Fibroblast of peridontal ligament (primary cell): Measurements from ENCODE around the gene RELA.
"Not testable (repeated sequence)": the region's sequence is repeated elsewhere in the genome, so short reads cannot be mapped to it uniquely, and the experiment has no call there.

ENCODE experiments used
- DNase-seq: peaks from one replicate; pipeline ENCODE4 v3.0.0-alpha.2; 2010; ENCODE audit errors: extremely low read depth

The RELA gene

GRCh38 chr11:65662799-65663638 is at the start of gene RELA:
TSS of gene RELA (minus strand) at chr11:65662916. CDS start at chr11:65662832, 84 bp downstream.
- DNase-seq = peak; percentile 92

DNA sequence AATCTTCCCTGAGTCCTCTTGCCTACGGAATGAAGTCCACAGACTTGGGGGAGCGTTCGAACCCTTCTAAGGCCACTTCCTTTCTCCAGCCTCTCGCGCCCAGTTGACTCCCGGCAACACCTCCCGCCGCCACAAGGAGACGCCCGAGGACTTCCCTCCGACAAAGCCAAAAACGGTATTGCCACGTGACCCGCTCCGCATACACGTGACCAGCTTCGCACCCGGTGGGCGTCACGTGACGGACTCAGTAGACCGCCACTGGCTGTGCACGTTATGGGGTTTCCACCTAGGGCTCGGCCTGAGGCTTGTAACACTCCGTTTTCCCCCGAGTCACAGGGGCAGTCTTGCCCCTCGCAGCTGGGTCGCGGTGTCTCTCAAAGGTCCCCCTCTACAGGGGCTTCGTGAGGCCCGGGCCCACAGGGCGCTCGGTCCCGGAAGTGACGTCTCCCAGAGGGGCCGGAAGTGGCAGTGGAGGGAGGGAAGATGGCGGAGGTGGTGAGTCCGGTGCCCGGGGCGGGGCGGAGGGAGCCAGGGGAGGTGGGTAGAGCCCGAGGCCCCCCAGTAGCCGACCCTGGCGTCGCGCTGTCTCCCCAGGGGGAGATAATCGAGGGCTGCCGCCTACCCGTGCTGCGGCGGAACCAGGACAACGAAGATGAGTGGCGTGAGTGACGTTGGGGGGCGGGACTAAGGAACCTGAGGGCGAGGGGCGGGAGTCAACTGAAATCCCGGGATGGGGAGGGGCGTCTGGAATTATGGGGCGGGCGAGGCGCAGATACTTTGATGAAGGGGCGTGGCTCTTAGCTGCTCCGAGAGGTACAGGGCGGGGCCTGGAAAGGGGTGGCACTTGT is 49.3 kb upstream of the RELA start, which contains the start of gene KAT5:
Gene KAT5 (plus strand): TSS at position 468 of the 848 bp plus-strand sequence. CDS start 16 bp downstream, at position 484.
- DNase-seq = peak; percentile 98

- no peak for DNase-seq
Measured at GRCh38 chr11:65710421-65710820, 47.7 kb upstream of the RELA start.

DNA sequence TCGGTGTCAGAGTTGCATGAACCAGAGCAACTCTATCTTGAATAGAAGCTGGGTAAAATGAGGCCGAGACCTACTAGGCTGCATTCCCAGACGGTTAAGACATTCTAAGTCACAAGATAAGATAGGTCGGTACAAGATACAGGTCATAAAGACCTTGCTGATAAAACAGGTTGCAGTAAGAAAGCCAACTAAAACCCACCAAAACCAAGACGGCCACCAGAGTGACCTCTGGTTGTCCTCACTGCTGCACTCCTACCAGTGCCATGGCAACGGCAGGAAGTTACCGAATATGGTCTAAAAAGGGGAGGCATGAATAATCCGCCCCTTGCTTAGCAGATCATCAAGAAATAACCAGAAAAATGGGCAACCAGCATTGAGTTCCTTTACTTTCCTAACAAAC is 46.9 kb upstream of the RELA start:
- no peak for DNase-seq

- no peak for DNase-seq
Measured at GRCh38 chr11:65708451-65708850, 45.7 kb upstream of the RELA start.

- not testable (repeated sequence) for DNase-seq
Measured at GRCh38 chr11:65707002-65707401, 44.3 kb upstream of the RELA start.

DNA sequence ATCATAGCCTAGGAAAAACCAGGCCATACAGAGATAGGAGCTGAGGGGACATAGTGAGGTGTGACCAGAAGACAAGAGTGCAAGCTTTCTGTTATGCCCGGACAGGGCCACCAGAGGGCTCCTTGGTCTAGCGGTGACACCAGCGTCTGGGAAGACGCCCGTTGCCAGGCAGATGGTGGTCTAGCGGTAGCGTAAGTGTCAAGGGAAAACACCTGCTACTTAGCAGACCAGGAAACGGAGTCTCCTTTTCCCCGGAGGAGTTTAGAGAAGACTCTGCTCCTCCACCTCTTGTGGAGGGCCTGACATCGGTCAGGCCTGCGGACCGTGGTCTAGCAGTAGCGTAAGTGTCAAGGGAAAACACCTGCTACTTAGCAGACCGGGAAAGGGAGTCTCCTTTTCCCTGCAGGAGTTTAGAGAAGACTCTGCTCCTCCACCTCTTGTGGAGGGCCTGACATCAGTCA is 43.6 kb upstream of the RELA start:
- DNase-seq = peak; percentile 28

DNA sequence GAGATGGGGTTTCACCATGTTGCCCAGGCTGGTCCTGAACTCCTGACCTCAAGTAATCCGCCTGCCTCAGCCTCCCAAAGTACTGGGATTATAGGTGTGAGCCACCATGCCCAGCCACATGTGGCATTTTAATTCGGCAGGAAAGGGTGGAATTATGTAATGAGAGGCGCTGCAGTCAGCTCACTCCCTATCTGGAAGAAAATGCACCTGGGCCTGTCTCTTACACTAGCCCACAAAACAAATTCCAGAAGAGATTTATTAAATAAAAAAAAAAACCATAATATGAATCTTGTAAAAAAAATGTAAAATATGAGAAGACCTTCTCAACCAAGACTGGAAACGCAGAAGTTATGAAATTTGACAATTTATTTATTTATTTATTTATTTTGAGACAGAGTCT is 41.1 kb upstream of the RELA start:
- no peak for DNase-seq

DNA sequence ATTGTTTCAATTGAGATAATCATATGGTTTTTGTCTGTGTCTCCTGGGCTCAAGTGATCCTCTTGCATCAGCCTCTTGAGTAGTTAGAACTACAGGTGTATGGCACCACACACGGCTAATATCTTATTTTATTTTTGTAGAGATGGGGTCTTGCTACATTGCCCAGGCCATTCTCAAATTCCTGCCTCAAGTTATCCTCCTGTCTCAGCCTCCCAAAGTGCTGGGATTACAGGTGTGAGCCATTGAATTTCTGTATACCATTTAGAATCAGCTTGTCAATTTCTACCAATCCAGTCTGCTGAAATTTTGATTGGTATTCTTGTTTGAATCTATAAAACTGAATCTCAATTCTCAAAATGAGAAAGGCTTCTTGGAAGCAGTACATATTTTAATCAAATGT is 39.0 kb upstream of the RELA start:
- DNase-seq = no peak

- no peak for DNase-seq
Measured at GRCh38 chr11:65700399-65700798, 37.7 kb upstream of the RELA start.

GRCh38 chr11:65699306-65699705 is 36.6 kb upstream of the RELA start:
- DNase-seq = no peak

DNA sequence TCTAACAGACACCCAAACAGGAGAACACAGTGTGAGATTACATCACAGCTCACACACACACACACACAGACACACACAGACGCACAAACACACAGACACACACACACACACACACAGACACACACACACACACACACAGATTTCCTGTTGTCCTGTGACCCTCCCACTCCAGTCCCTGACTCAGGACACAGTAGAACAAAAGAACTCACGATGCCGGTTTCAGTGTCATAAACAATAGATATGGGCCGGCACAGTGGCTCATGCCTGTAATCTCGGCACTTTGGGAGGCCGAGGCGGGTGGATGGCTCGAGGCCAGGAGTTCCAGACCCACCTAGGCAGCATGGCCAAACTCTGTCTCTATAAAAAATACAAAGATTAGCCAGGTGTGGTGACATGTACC is 35.5 kb upstream of the RELA start:
- no peak for DNase-seq

DNA sequence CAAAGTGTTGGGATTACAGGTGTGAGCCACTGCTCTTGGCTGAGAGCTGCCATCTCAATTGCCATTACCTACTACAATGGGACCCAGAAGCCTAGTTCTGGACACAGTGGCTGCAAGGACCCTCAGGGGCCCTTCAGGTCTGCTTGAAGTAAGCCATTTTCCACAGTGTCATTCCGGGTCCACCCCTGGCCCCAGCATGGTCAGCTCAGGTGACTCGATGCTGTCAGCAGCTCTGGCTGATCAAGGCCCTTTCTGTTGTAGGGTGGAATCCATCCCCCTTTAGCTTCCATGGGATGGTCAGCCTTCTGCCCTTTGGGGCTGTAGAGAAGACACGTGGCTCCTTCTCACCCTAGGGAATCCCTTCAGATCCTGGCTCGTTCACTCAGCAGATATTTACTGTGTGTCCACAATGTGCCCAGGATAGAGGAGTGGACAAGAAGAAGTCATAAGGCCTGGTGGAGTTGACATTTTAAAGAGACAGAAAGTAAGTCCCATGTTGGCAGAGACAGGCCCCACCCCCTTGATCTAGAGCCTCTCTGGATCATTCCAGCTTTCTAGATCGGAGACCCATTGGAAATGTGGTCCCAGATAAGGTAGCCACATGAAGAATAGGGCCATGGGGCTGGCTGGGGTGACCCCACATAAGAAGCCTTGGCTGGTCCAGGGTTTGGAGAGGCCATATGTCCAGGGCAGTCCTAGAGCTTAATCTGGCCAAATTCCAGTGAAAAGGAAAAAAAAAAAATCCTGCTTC is 34.3 kb upstream of the RELA start:
- no peak for DNase-seq

- peak; percentile 8 for DNase-seq
Measured at GRCh38 chr11:65695459-65696241, 32.9 kb upstream of the RELA start.

DNA sequence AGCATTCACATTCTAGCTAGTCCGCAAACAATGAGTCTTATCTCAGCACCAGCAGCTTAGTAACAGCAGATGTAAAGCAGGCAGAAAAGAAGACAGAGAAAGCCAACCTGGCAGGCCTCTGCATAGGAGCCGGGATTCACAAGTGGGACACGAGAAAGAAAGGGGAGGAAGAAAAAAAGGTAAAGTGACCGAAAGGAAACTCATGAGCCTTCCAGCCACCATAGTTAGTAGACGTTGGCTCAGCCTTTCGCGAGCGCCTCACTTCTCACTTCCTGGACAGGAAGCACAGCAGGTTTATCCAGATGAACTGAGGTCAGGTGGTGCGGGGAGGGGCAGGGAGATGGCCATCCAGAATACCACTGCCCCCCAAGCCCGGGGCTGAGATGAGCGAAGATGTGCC is 29.7 kb upstream of the RELA start:
- DNase-seq = no peak

GRCh38 chr11:65691847-65692246 is 29.1 kb upstream of the RELA start:
- not testable (repeated sequence) for DNase-seq

DNA sequence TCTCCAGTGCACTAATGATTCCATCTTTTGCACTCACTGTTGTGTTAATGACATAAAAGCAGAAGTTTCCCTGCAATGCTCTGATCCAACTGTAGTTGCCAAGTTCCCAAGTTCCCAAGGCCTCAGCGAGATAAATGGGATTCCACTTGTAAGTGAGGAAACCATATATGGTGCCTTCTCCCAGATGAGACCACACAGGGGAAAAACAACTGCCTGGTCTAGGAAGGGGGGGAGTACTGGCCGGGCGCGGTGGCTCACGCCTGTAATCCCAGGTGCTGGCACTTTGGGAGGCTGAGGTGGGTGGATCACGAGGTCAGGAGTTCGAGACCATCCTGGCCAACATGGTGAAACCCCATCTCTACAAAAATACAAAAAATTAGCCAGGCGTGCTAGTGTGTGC is 23.3 kb upstream of the RELA start:
- no peak for DNase-seq

- not testable (repeated sequence) for DNase-seq
Measured at GRCh38 chr11:65683480-65683879, 20.8 kb upstream of the RELA start.

- no peak for DNase-seq
Measured at GRCh38 chr11:65680192-65680743, 17.6 kb upstream of the RELA start.

DNA sequence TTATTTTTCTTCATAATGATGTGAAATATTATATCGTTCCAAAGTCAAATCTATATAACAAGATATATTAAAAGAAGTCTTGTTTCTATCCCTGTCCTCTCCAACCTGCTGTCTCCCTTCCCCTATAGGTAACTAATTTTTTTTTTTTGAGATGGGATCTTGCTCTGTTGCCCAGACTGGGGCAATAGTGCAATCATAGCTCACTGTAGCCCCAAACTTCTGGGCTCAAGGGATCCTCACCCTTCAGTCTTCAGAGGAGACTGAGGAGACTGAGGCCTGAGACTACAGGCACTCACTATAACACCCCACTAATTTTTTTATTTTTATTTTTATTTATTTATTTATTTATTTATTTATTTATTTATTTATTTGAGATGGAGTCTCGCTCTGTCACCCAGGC is 10.3 kb upstream of the RELA start:
- no peak for DNase-seq
